GM12865 (cell line): ENCODE results near the gene FAM149B1.

Experiments
- DNase-seq: peaks from one replicate; pipeline ENCODE4 v3.0.0; 2010; ENCODE audit warnings: low read depth
- H3K4me3 ChIP-seq: 2 replicates; pipeline ENCODE4 v1.5.1; 2011; ENCODE audit warnings: mild to moderate bottlenecking, low read depth, low read length, control low read depth
- CTCF ChIP-seq: IDR thresholded peaks from 2 replicates; pipeline ENCODE4 v1.5.1; 2011; ENCODE audit warnings: low read length, control low read depth, low read depth, inconsistent platforms; ENCODE audit not compliant: insufficient read depth; ENCODE audit errors: missing control alignments

The FAM149B1 gene

DNA sequence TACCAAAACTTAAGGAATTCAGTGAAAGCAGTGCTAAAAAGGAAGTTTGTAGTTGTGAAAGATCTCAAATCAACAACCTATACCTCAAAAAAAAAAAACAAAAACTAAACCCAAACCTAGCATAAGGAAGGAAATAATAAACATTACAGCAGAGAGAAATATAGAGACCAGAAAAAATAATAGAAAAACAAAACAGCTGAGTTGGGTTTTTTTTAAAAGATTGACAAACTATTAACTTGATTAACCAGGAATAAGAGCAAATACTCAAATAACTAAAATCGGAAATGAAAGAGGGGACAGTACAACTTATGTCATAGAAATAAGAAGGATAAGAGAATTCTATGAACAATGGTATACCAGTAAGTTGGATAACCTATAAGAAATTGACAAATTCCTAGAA lies 6.8 kb upstream of the FAM149B1 start:
- no peak overlapping the region for H3K4me3 ChIP-seq
- no peak for TF ChIP-seq CTCF
- DNase-seq: no peak

- no peak for TF ChIP-seq CTCF
- H3K4me3 ChIP-seq: no peak overlapping the region
- DNase-seq: no peak
Measured at GRCh38 chr10:73161662-73162061, 6.3 kb upstream of the FAM149B1 start.

DNA sequence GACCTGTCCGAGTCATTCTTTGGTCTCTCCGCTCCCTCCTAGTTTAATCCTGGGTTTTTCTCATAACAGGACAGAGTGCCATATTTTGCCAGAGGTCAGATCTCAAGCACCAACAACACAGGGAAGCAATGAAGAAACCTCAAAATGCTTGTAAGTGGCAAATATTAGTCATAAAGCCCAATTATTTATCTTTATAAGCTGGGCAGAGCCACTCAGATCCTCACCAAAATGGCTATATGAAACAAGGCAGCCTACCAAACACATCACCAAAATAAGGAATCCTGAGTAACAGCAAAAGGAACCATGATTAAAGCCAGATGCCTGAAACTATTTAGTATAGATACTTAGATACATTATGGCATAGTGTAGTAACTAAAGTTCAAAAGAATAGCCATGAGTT lies 4.8 kb upstream of the FAM149B1 start:
- TF ChIP-seq CTCF: no peak
- DNase-seq: no peak
- no peak overlapping the region for H3K4me3 ChIP-seq

DNA sequence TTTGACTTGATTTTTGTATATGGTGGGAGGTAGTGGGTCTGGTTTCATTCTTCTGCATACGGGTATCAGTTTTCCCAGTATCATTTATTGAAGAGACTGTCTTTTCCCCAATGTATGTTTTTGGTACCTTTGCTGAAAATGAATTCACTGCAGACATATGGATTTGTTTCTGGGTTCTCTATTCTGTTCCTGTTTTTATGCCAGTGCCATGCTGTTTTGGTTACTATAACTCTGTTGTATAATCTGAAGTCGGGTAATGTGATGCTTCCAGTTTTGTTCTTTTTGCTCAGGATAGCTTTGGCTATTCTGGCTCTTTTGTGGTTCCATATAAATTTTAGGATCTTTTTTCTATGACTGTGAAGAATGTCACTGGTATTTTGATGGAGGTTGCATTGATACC lies 947 bp upstream of the FAM149B1 start:
- TF ChIP-seq CTCF: no peak
- DNase-seq: no peak
- peak overlapping the region; percentile 100 for H3K4me3 ChIP-seq

GRCh38 chr10:73167458-73167782 lies 499 bp upstream of the FAM149B1 start:
- TF ChIP-seq CTCF: no peak
- no peak for DNase-seq
- peak overlapping the region; percentile 100 for H3K4me3 ChIP-seq

DNA sequence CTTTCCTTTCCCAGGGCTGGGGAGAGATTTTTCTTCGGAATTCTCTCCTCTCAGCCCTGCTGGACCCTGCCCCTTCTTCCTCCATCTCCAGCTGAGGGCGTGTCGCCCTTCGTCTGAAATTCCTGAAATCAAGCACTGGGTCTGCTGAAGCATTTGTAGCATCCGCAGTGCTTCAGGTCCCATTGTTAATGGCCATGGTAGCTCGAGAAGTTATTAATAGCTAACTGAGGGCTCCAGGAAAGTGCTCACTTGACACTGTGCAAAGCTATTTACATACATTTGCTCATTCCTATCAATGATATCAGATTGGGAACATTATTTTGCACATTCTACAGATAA lies 515 bp downstream of the FAM149B1 start:
- TF ChIP-seq CTCF: no peak
- DNase-seq: no peak
- H3K4me3 ChIP-seq: peak overlapping the region; percentile 100

DNA sequence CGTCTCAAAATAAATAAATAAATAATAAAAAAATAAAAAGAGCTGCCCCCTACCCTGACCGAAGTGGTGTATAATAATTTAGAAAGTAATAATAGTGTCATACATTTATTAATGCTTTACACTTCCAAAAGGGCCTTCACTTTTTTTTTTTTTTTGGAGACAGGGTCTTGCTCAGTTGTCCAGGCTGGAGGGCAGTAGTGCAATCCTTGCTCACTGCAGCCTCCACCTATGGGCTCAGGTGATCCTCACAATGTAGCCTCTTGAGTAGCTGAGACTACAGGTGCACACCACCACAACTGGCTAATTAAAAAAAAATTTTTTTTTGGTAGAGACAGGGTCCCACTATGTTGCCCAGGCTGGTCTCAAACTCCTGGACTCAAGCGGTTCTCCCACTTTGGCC lies 1.4 kb downstream of the FAM149B1 start:
- no peak overlapping the region for H3K4me3 ChIP-seq
- TF ChIP-seq CTCF: no peak

More for the DNA sequence above, 1.4 kb downstream of the FAM149B1 start:
- DNase-seq: no peak
